Progenitor cell of endocrine pancreas (in vitro differentiated cells): ENCODE measurements around the gene RAB26. TPM values are rescaled to one million over a fixed set of nuclear protein-coding genes. Genes with fewer than 3 reads are reported as not detected.

ENCODE experiments used
- DNase-seq: peaks from one replicate; pipeline ENCODE4 v3.0.0; 2021; ENCODE audit warnings: low spot score; ENCODE audit not compliant: unreplicated experiment
- H3K27ac Mint-ChIP-seq: 2 replicates; pipeline ENCODE4 v1.8.0; 2021; ENCODE audit warnings: mild to moderate bottlenecking, moderate library complexity, mixed read lengths
- H3K27me3 Mint-ChIP-seq: 2 replicates; pipeline ENCODE4 v1.8.0; 2021; ENCODE audit warnings: mixed read lengths
- H3K36me3 Mint-ChIP-seq: 2 replicates; pipeline ENCODE4 v1.8.0; 2022; ENCODE audit warnings: mixed read lengths; ENCODE audit not compliant: insufficient read depth
- H3K4me1 Mint-ChIP-seq: 2 replicates; pipeline ENCODE4 v1.8.0; 2021; ENCODE audit warnings: low read depth, mixed read lengths
- H3K4me3 Mint-ChIP-seq: 2 replicates; pipeline ENCODE4 v1.8.0; 2021; ENCODE audit warnings: low read depth, mild to moderate bottlenecking, moderate library complexity, mixed read lengths
- H3K9me3 Mint-ChIP-seq: 2 replicates; pipeline ENCODE4 v1.8.0; 2021; ENCODE audit warnings: low read depth, mixed read lengths
- total RNA-seq: library from RNA; stranded (reverse); gene quantifications from 2 replicates; pipeline ENCODE4 v1.2.1, GENCODE V29; 2021
- TF ChIP-seq, protein P1 (sequence below): fragments of 200-600 bp; sonication (generic); IDR thresholded peaks from one replicate; pipeline ENCODE4 v1.5.0; 2021; ENCODE audit warnings: antibody characterized with exemption, mild to moderate bottlenecking; ENCODE audit not compliant: unreplicated experiment

The RAB26 gene
- total RNA-seq, 1 donor from 2014 or later = 23.3 TPM

DNA sequence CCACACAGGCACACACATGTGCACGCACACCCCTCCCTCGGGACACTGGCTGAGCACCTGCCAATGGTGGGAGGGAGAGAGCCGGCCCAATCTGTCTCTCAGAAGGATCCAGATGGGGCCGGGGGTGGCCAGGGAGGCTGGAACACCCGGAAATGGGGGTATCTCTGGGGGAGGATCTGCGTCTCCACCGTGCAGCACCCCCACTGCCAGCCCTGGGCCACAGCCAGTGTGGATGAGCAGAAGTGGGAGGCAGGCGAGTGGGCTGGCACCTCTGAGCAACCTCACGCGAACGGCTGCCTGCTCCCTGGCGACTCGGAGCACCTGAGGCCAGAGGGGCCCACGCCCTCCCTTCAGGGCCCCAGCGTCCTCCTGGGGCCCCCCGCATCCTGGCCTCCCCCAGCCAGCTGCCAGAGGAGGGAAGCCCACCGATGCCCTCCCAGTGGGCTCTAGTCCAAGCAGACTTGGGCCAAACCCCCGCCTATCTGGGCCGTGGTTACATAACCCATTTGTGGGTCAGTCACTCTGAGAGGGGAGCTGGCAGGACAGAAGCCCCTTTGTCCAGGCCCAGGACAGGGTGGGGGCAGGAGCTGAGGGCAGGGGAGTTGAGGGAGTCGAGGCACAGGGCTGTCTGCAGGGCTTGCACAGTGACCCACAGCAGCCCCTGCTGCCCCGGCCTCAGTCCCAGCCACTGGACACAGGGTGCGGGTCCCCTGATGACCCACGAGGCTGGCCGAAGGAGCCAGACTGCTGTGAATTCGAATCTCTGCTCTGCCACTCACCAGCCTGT, 42.4 kb downstream of the RAB26 start:
- TF ChIP-seq, protein P1, sequence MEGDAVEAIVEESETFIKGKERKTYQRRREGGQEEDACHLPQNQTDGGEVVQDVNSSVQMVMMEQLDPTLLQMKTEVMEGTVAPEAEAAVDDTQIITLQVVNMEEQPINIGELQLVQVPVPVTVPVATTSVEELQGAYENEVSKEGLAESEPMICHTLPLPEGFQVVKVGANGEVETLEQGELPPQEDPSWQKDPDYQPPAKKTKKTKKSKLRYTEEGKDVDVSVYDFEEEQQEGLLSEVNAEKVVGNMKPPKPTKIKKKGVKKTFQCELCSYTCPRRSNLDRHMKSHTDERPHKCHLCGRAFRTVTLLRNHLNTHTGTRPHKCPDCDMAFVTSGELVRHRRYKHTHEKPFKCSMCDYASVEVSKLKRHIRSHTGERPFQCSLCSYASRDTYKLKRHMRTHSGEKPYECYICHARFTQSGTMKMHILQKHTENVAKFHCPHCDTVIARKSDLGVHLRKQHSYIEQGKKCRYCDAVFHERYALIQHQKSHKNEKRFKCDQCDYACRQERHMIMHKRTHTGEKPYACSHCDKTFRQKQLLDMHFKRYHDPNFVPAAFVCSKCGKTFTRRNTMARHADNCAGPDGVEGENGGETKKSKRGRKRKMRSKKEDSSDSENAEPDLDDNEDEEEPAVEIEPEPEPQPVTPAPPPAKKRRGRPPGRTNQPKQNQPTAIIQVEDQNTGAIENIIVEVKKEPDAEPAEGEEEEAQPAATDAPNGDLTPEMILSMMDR = no peak
- no peak overlapping the region for H3K4me3 Mint-ChIP-seq
- no peak overlapping the region for H3K27ac Mint-ChIP-seq
- peaks cover 4% of the 10 kb centered on the region for H3K27me3 Mint-ChIP-seq
- H3K36me3 Mint-ChIP-seq = no peaks in the 10 kb centered on the region
- H3K9me3 Mint-ChIP-seq = no peaks in the 10 kb centered on the region
- peaks cover 3% of the 10 kb centered on the region for H3K4me1 Mint-ChIP-seq
- DNase-seq = no peak

DNA sequence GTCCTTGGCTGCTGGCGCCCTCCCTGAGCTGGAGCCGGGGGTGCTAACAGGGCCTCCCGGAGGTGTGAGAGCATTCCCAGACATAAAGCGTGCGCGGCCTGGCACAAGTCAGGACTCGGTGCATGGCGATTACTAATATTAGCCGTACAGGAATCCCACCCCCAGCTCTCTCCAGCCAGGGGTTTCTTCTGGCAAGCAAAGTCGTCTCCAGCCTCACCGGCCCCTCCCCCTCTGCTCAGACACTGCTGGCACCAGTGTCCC, 43.0 kb downstream of the RAB26 start:
- DNase-seq = no peak
- H3K4me1 Mint-ChIP-seq = peaks cover 3% of the 10 kb centered on the region
- no peak overlapping the region for H3K27ac Mint-ChIP-seq
- H3K4me3 Mint-ChIP-seq = no peak overlapping the region
- H3K27me3 Mint-ChIP-seq = peaks cover 4% of the 10 kb centered on the region
- no peaks in the 10 kb centered on the region for H3K36me3 Mint-ChIP-seq
- TF ChIP-seq, protein P1 = no peak
- H3K9me3 Mint-ChIP-seq = no peaks in the 10 kb centered on the region

DNA sequence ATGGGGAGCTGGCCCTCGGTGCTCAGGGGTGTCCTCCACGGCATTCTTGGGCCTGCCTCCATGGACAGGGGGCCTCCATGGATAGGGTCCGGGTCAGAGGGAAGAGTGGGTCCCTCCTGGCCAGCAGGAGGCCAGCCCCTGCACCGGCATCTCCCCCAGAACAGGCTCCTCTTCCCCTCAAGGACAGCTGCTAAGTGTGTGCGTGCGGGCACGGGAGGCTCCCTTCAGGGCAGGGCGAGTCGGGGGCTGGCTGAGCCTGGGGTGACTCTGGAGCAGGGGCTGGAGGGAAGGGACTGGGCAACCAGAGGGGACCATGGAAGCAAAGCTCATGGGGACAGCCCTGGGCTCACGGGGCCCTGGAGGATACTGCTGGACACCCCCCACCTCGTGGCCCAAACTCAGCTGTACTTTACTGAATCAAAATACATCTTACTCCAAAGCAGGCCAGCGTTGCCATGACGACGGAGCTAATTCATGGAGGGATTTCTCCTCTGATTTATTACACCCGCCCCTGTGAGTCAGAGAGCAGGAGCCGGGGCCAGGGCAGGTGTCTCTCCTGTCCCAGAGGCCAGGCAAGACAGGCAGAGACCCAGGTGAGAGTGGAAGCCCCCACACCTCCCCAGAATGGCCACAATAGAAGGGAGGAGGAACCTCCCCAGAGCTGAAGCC, 45.9 kb downstream of the RAB26 start:
- no peak overlapping the region for H3K27ac Mint-ChIP-seq
- H3K9me3 Mint-ChIP-seq = no peaks in the 10 kb centered on the region
- H3K36me3 Mint-ChIP-seq = no peaks in the 10 kb centered on the region
- H3K27me3 Mint-ChIP-seq = peaks cover 24% of the 10 kb centered on the region
- TF ChIP-seq, protein P1 = no peak
- no peak overlapping the region for H3K4me3 Mint-ChIP-seq
- peaks cover 3% of the 10 kb centered on the region for H3K4me1 Mint-ChIP-seq
- DNase-seq = no peak

DNA sequence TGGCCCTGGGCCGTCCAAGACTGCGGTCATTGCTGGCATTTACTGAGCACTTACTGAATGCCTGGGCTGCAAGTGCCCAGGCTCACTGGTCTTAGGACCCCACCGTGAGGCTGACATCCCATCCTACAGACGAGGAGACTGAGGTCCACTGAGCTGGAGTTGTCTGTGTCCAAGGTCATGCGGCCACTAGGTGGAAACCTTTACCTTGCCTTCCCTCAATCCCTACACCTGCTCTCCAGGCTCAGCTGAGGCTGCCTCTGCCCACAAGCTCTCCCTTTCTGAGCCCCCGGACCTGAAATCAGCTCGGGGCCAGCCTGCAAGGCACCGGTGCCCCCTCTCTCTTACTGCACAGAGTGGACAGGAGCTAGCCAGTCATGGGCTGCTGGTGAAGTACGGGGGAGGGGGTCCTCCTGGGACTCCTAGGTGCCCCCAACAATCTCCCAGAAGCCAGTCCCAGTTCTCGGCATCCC, 46.5 kb downstream of the RAB26 start:
- Mint-ChIP-seq H3K4me3 (peak overlapping the region; percentile 62), H3K4me1 (peaks cover 3% of the 10 kb centered on the region), H3K27me3 (peaks cover 25% of the 10 kb centered on the region), H3K27ac (no peak overlapping the region), H3K36me3 (no peaks in the 10 kb centered on the region), H3K9me3 (no peaks in the 10 kb centered on the region)
- DNase-seq = no peak
- TF ChIP-seq, protein P1 = peak; percentile 62

DNA sequence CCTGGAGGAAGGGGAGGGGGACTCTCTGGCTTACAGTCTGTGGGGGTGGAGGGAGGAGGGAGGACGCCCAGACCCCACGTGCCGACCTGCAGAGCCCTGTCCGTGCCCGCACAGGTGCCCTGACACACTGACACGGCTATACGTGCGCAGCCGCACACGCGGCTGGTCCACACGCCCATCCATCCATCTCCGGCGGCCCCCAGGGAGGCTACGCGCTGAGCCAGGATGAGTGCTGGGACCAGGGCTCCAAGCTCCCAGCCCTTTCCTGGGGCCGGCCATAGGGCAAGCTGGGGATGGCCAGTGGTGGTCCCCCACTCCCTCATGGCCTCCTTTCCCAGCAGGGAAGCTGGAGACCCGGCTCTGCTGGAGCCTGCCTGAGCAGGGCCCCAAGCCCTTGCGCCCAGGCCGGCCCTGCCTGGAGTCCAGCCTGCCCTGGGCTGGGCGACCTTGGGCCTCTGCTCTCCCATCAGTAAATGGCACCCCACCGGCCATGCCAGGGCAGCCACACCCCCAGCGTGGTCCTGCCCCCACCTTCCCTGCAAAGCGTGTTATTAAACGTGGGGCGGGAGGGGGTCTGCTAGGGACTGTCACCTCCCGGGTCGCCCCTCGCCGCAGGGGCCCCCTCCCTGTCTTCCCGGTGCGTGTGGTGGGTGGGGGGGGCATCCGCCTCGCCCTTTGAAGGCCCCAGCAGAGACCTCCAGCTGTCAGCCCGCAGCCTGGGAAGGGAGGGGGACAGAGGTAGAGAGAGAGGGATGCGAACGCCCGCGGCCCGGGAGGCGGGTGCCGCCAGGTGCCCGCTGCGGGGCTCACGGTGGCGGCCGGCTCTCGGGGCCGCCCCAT, 47.1 kb downstream of the RAB26 start:
- H3K4me1 Mint-ChIP-seq = peaks cover 3% of the 10 kb centered on the region
- no peaks in the 10 kb centered on the region for H3K9me3 Mint-ChIP-seq
- H3K36me3 Mint-ChIP-seq = no peaks in the 10 kb centered on the region
- TF ChIP-seq, protein P1 = no peak
- no peak for DNase-seq
- H3K27me3 Mint-ChIP-seq = peaks cover 32% of the 10 kb centered on the region
- no peak overlapping the region for H3K27ac Mint-ChIP-seq
- peak overlapping the region; percentile 63 for H3K4me3 Mint-ChIP-seq
